GM23338 (cell line): ENCODE measurements around the gene PAX6. TPM values are rescaled to one million over a fixed set of nuclear protein-coding genes. Genes with fewer than 3 reads are reported as not detected.

Experiments
- ATAC-seq: fragments of 200-7000 bp; cut with Tn5 transposase; 3 replicates; pipeline ENCODE4 v1.9.1; 2020
- DNase-seq: peaks from one replicate; pipeline ENCODE4 v3.0.0-alpha.2; 2015; ENCODE audit warnings: low spot score
- H2AFZ ChIP-seq: fragments of 200-600 bp; sonication (generic); 2 replicates; pipeline ENCODE4 v1.8.0; 2016; ENCODE audit warnings: antibody characterized with exemption, mild to moderate bottlenecking, moderate library complexity
- H3F3A ChIP-seq: fragments of 200-600 bp; sonication (generic); replicated peaks from 2 replicates; pipeline ENCODE4 v1.8.0; 2017; ENCODE audit warnings: antibody characterized with exemption, mixed run types, low read depth
- H3K27ac ChIP-seq: fragments of 200-600 bp; sonication (generic); 2 replicates; pipeline ENCODE4 v1.6.1; 2016; ENCODE audit warnings: low read depth
- H3K27me3 ChIP-seq: fragments of 200-600 bp; sonication (generic); 2 replicates; pipeline ENCODE4 v1.8.0; 2016; ENCODE audit warnings: mild to moderate bottlenecking, mixed run types, moderate library complexity; ENCODE audit not compliant: insufficient read depth
- H3K36me3 ChIP-seq: fragments of 200-600 bp; sonication (generic); 2 replicates; pipeline ENCODE4 v1.8.0; 2016; ENCODE audit warnings: mild to moderate bottlenecking; ENCODE audit not compliant: insufficient read depth
- H3K4me1 ChIP-seq: fragments of 200-600 bp; sonication (generic); 2 replicates; pipeline ENCODE4 v1.8.0; 2016; ENCODE audit warnings: mild to moderate bottlenecking, moderate library complexity; ENCODE audit not compliant: insufficient read depth
- H3K4me2 ChIP-seq: fragments of 200-600 bp; sonication (generic); 2 replicates; pipeline ENCODE4 v1.7.1; 2017; ENCODE audit warnings: mixed run types
- H3K4me3 ChIP-seq: fragments of 200-600 bp; sonication (generic); 2 replicates; pipeline ENCODE4 v1.6.1; 2016; ENCODE audit warnings: mixed run types
- H3K79me2 ChIP-seq: fragments of 200-600 bp; sonication (generic); replicated peaks from 2 replicates; pipeline ENCODE4 v1.8.0; 2017; ENCODE audit warnings: mild to moderate bottlenecking; ENCODE audit not compliant: insufficient read depth
- H3K9me2 ChIP-seq: fragments of 200-600 bp; sonication (generic); 2 replicates; pipeline ENCODE4 v1.8.0; 2017; ENCODE audit not compliant: insufficient read depth
- H4K20me1 ChIP-seq: fragments of 200-600 bp; sonication (generic); replicated peaks from 2 replicates; pipeline ENCODE4 v1.8.0; 2017; ENCODE audit warnings: mild to moderate bottlenecking; ENCODE audit not compliant: insufficient read depth
- H3K27ac Mint-ChIP-seq: 2 replicates; pipeline ENCODE4 v1.8.0; 2020; ENCODE audit warnings: inconsistent platforms, mild to moderate bottlenecking, moderate library complexity, mixed read lengths
- H3K27me3 Mint-ChIP-seq: 3 replicates; pipeline ENCODE4 v1.8.0; 2022; ENCODE audit warnings: low read depth, mild to moderate bottlenecking, moderate library complexity, mixed read lengths, inconsistent platforms; ENCODE audit not compliant: insufficient read depth, poor library complexity
- H3K36me3 Mint-ChIP-seq: 3 replicates; pipeline ENCODE4 v1.8.0; 2021; ENCODE audit warnings: low read depth, mild to moderate bottlenecking, inconsistent platforms, moderate library complexity, mixed read lengths
- H3K4me1 Mint-ChIP-seq: 3 replicates; pipeline ENCODE4 v1.8.0; 2020; ENCODE audit warnings: mild to moderate bottlenecking, inconsistent platforms, mixed read lengths
- H3K4me3 Mint-ChIP-seq: 3 replicates; pipeline ENCODE4 v1.8.0; 2021; ENCODE audit warnings: moderate library complexity, mild to moderate bottlenecking, inconsistent platforms, mixed read lengths
- H3K9me3 Mint-ChIP-seq: 3 replicates; pipeline ENCODE4 v1.8.0; 2020; ENCODE audit warnings: moderate library complexity, mild to moderate bottlenecking, inconsistent platforms, mixed read lengths
- EZH2 ChIP-seq: fragments of 200-600 bp; sonication (generic); IDR thresholded peaks from one replicate; pipeline ENCODE4 v1.8.0; 2017; ENCODE audit warnings: antibody characterized with exemption, mild to moderate bottlenecking, low read depth; ENCODE audit not compliant: unreplicated experiment
- EZH2phosphoT487 ChIP-seq: fragments of 200-600 bp; sonication (generic); IDR thresholded peaks from one replicate; pipeline ENCODE4 v1.8.1; 2018; ENCODE audit warnings: antibody characterized with exemption; ENCODE audit not compliant: unreplicated experiment
- JUNB ChIP-seq: IDR thresholded peaks from one replicate; pipeline ENCODE4 v1.6.1; 2016; ENCODE audit warnings: antibody characterized with exemption; ENCODE audit not compliant: unreplicated experiment
- ZNF462 ChIP-seq: fragments of 250-450 bp; sonication (Bioruptor Pico); IDR thresholded peaks from 2 replicates; pipeline ENCODE4 v1.5.0; 2020; ENCODE audit warnings: mild to moderate bottlenecking, moderate library complexity
- polyA plus RNA-seq: library from polyadenylated mRNA; unstranded; fragments of >200 nt; fragmentation: Nextera tagmentation; extraction: Ambion mirVana; gene quantifications from 2 replicates; pipeline ENCODE4 v1.2.1, GENCODE V29; 2016
- total RNA-seq: library from RNA; depleted of rRNA; stranded (reverse); fragments of >200 nt; shearing (Covaris generic); gene quantifications from 2 replicates; pipeline ENCODE4 v1.2.3, GENCODE V29; 2014
- TF ChIP-seq, protein P1 (sequence below), 2 experiments: fragments of 200-600 bp in 1 of 2; sonication (generic) in 1 of 2; conservative IDR thresholded peaks; 2 replicates each; pipeline versions ENCODE4 v1.5.1 to v1.6.1; 2016 to 2017; ENCODE audit warnings: antibody characterized with exemption in 2 of 2, low read depth in 2 of 2, mild to moderate bottlenecking in 2 of 2, moderate library complexity in 1 of 2

Gene PAX6
- total and polyA plus RNA-seq, 2 experiments from 2014 or later, result 0.17 to 0.45 TPM

DNA sequence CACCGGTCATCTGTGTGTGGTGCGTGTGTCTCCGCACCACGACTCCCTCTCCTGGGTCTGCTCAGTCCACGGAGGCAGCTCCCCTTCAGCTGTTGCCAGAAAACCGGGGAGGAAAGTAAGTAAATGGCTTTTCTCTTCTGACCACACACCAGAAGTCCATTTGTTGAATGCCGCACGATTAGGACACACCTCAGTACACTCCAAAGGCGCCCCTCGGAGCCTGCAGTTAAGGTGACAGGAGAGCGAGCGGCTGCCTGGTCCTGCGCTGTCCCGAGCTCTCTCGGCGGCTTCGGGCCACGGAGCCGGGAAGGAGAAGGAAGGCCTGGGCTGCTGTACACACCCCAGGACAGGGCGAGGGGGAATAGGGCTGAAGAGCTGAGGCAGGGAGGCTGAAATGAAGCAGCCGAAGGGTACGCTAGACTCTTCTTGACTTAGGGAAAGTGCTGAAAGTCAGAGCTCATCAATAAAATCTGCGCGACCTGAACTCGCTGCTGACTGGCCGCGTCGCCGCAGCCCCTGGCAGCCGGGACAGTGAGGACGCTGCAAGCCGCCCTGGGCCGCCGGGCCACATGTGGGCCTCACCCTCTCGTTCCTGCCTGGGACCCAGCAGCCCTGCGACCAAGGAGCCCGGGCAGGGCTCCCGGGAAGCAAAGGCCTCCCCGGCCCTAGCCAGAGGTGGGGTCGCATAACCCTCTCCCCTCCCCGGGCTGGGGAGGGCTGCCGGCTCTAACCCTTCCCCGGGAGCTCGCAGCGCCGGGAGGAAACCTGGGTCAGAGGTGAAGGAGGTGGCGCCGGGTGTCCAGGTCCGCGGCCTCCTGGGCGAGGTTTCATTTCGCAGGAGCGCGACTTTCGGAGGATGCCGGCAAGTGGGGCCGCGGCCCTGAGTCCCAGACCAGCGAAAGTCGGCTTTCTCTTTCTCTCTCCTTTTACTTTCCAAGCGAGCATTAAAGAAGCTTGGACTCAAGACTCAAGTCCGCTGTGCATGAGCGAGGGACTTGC, 1.6 kb upstream of the PAX6 start:
- peaks cover 74% of the 10 kb centered on the region for H3K4me1 ChIP-seq
- no peak overlapping the region for H3K27ac Mint-ChIP-seq
- H3K9me3 Mint-ChIP-seq, result peaks cover 14% of the 10 kb centered on the region
- H3F3A ChIP-seq, result peaks cover 31% of the 10 kb centered on the region
- no peak for TF ChIP-seq ZNF462 (CRISPR knock-in tag)
- TF ChIP-seq EZH2phosphoT487, result peak; percentile 99
- peak; percentile 97 for TF ChIP-seq EZH2
- no peak for TF ChIP-seq JUNB
- TF ChIP-seq, protein P1, sequence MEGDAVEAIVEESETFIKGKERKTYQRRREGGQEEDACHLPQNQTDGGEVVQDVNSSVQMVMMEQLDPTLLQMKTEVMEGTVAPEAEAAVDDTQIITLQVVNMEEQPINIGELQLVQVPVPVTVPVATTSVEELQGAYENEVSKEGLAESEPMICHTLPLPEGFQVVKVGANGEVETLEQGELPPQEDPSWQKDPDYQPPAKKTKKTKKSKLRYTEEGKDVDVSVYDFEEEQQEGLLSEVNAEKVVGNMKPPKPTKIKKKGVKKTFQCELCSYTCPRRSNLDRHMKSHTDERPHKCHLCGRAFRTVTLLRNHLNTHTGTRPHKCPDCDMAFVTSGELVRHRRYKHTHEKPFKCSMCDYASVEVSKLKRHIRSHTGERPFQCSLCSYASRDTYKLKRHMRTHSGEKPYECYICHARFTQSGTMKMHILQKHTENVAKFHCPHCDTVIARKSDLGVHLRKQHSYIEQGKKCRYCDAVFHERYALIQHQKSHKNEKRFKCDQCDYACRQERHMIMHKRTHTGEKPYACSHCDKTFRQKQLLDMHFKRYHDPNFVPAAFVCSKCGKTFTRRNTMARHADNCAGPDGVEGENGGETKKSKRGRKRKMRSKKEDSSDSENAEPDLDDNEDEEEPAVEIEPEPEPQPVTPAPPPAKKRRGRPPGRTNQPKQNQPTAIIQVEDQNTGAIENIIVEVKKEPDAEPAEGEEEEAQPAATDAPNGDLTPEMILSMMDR (conservative IDR thresholded peaks at IDR 0.05; ENCODE audit: low read depth in 2 of 2), result no peak
- H3K79me2 ChIP-seq, result no peaks in the 10 kb centered on the region
- H3K27ac ChIP-seq, result no peak overlapping the region
- H3K27me3 ChIP-seq, result peaks cover 99% of the 10 kb centered on the region
- H3K4me2 ChIP-seq, result peak overlapping the region; percentile 74
- peaks cover 96% of the 10 kb centered on the region for H3K27me3 Mint-ChIP-seq
- peaks cover 58% of the 10 kb centered on the region for H3K4me1 Mint-ChIP-seq
- peak overlapping the region; percentile 71 for H3K4me3 ChIP-seq
- H3K36me3 ChIP-seq, result no peaks in the 10 kb centered on the region
- no peaks in the 10 kb centered on the region for H4K20me1 ChIP-seq
- H2AFZ ChIP-seq, result peak overlapping the region; percentile 87; the same call in 1 of the 2 replicates
- peaks cover 4% of the 10 kb centered on the region; the same call in 1 of the 3 replicates for H3K36me3 Mint-ChIP-seq
- H3K4me3 Mint-ChIP-seq, result peak overlapping the region; percentile 76
- ATAC-seq (peak; percentile 0; the same call in 2 of the 3 replicates), DNase-seq (peak; percentile 51)
- H3K9me2 ChIP-seq, result no peaks in the 10 kb centered on the region
